ENCODE measurements around the gene SLC22A16. TPM values are rescaled to one million over a fixed set of nuclear protein-coding genes. Genes with fewer than 3 reads are reported as not detected.
"Not testable (repeated sequence)": the region's sequence is repeated elsewhere in the genome, so short reads cannot be mapped to it uniquely, and the experiment has no call there.

The SLC22A16 gene
- total RNA-seq, 1 donor from 2014 or later, result not detected

DNA sequence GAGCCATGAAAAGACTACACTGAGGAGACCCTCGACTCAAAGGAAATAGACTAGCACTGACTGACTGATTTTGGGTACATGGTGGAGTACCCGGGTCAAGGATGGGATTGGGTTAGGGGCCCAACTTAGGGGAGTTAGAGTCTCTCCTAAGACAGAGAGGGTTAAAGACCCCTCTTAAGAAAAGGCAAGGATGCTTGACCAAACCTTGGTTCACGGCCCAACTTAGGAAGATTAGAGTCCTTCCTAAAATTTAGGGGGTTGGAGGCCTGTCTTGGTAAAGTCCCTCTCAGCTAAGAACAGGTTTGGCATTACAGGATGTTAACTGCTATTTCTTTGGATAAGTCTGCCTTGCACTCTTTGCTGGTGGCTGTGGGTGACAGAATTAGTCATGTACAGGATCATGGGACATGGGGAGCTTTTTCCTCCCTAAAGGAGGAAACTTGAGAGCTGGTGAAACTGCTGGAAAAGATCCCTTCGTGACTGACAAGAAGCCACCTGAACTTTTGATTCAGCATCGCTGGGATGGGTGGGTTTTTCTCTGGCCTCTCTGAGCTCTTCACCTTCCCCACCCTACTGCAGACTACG lies 12.3 kb upstream of the SLC22A16 start:
- TF ChIP-seq EZH2 (IDR thresholded peaks at IDR 0.05; ENCODE audit: insufficient read depth, low read length), result no peak
- TF ChIP-seq, protein P1, sequence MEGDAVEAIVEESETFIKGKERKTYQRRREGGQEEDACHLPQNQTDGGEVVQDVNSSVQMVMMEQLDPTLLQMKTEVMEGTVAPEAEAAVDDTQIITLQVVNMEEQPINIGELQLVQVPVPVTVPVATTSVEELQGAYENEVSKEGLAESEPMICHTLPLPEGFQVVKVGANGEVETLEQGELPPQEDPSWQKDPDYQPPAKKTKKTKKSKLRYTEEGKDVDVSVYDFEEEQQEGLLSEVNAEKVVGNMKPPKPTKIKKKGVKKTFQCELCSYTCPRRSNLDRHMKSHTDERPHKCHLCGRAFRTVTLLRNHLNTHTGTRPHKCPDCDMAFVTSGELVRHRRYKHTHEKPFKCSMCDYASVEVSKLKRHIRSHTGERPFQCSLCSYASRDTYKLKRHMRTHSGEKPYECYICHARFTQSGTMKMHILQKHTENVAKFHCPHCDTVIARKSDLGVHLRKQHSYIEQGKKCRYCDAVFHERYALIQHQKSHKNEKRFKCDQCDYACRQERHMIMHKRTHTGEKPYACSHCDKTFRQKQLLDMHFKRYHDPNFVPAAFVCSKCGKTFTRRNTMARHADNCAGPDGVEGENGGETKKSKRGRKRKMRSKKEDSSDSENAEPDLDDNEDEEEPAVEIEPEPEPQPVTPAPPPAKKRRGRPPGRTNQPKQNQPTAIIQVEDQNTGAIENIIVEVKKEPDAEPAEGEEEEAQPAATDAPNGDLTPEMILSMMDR (IDR thresholded peaks at IDR 0.05; ENCODE audit: insufficient read depth, low read depth, low read length), result no peak
- Histone ChIP-seq H3K27ac (ENCODE audit: low read depth, low read length) (no peak overlapping the region), H3K4me3 (ENCODE audit: insufficient read depth, low read depth, low read length) (no peak overlapping the region), H3K27me3 (ENCODE audit: insufficient read depth, low read length) (peaks cover 11% of the 10 kb centered on the region), H3K4me2 (ENCODE audit: low read length) (no peak overlapping the region), H2AFZ (ENCODE audit: low read depth, low read length) (no peak overlapping the region), H3K79me2 (ENCODE audit: insufficient read depth, low read length) (no peaks in the 10 kb centered on the region), H4K20me1 (ENCODE audit: insufficient read depth, low read length) (no peaks in the 10 kb centered on the region), H3K4me1 (ENCODE audit: insufficient read depth, low read length) (peaks cover 5% of the 10 kb centered on the region), H3K9ac (ENCODE audit: low read length) (no peak overlapping the region), H3K36me3 (ENCODE audit: insufficient read depth, low read length) (no peaks in the 10 kb centered on the region), H3K9me3 (ENCODE audit: insufficient read depth, low read depth, low read length) (no peaks in the 10 kb centered on the region)
- H3K27me3 Mint-ChIP-seq (ENCODE audit: low read depth, unreplicated experiment), result peaks cover 4% of the 10 kb centered on the region
- H3K36me3 Mint-ChIP-seq (ENCODE audit: low read depth, unreplicated experiment), result no peaks in the 10 kb centered on the region
- peaks cover 12% of the 10 kb centered on the region for H3K4me1 Mint-ChIP-seq (ENCODE audit: low read depth, unreplicated experiment)
- no peak overlapping the region for H3K4me3 Mint-ChIP-seq (ENCODE audit: unreplicated experiment)
- H3K27ac Mint-ChIP-seq (ENCODE audit: unreplicated experiment), result no peak overlapping the region
- H3K9me3 Mint-ChIP-seq (ENCODE audit: unreplicated experiment), result peaks cover 5% of the 10 kb centered on the region
- no peak for FAIRE-seq
- DNase-seq (ENCODE audit: low read depth), result no peak

DNA sequence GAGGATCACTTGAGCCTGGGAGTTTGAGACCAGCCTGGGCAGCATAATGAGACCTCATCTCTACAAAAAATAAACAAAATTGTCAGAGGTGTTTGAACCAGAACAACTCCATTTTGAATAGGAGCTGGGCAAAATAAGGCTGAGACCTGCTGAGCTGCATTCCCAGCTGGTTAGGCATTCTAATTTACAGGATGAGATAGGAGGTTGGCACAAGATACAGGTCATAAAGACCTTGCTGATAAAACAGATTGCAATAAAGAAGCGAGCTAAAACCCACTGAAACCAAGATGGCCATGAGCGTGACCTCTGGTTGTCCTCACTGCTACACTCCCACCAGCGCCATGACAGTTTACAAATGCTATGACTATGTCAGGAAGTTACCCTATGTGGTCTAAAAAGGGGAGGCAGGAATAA lies 11.6 kb upstream of the SLC22A16 start:
- not testable (repeated sequence) for H3K4me1 ChIP-seq (ENCODE audit: insufficient read depth, low read length); H3K9me3 Mint-ChIP-seq (ENCODE audit: unreplicated experiment); H3K27me3 Mint-ChIP-seq (ENCODE audit: low read depth, unreplicated experiment); H3K4me2 ChIP-seq (ENCODE audit: low read length); H3K36me3 ChIP-seq (ENCODE audit: insufficient read depth, low read length); H3K4me3 Mint-ChIP-seq (ENCODE audit: unreplicated experiment); DNase-seq (ENCODE audit: low read depth); H4K20me1 ChIP-seq (ENCODE audit: insufficient read depth, low read length); H3K9me3 ChIP-seq (ENCODE audit: insufficient read depth, low read depth, low read length); H3K27ac Mint-ChIP-seq (ENCODE audit: unreplicated experiment); H3K36me3 Mint-ChIP-seq (ENCODE audit: low read depth, unreplicated experiment); H3K9ac ChIP-seq (ENCODE audit: low read length); H2AFZ ChIP-seq (ENCODE audit: low read depth, low read length); H3K4me3 ChIP-seq (ENCODE audit: insufficient read depth, low read depth, low read length); H3K79me2 ChIP-seq (ENCODE audit: insufficient read depth, low read length); FAIRE-seq; H3K27ac ChIP-seq (ENCODE audit: low read depth, low read length)
- H3K27me3 ChIP-seq (ENCODE audit: insufficient read depth, low read length), result peaks cover 11% of the 10 kb centered on the region
- H3K4me1 Mint-ChIP-seq (ENCODE audit: low read depth, unreplicated experiment), result peaks cover 12% of the 10 kb centered on the region

- Histone ChIP-seq H4K20me1 (ENCODE audit: insufficient read depth, low read length) (no peaks in the 10 kb centered on the region), H3K4me1 (ENCODE audit: insufficient read depth, low read length) (peaks cover 5% of the 10 kb centered on the region), H3K27me3 (ENCODE audit: insufficient read depth, low read length) (peaks cover 9% of the 10 kb centered on the region), H3K27ac (ENCODE audit: low read depth, low read length) (no peak overlapping the region), H3K9ac (ENCODE audit: low read length) (no peak overlapping the region), H3K79me2 (ENCODE audit: insufficient read depth, low read length) (no peaks in the 10 kb centered on the region), H3K36me3 (ENCODE audit: insufficient read depth, low read length) (no peaks in the 10 kb centered on the region), H2AFZ (ENCODE audit: low read depth, low read length) (no peak overlapping the region), H3K4me3 (ENCODE audit: insufficient read depth, low read depth, low read length) (no peak overlapping the region), H3K4me2 (ENCODE audit: low read length) (no peak overlapping the region), H3K9me3 (ENCODE audit: insufficient read depth, low read depth, low read length) (no peaks in the 10 kb centered on the region)
- FAIRE-seq (no peak), DNase-seq (ENCODE audit: low read depth) (no peak)
- Mint-ChIP-seq H3K27me3 (ENCODE audit: low read depth, unreplicated experiment) (peaks cover 2% of the 10 kb centered on the region), H3K27ac (ENCODE audit: unreplicated experiment) (no peak overlapping the region), H3K4me3 (ENCODE audit: unreplicated experiment) (no peak overlapping the region), H3K9me3 (ENCODE audit: unreplicated experiment) (peaks cover 2% of the 10 kb centered on the region), H3K36me3 (ENCODE audit: low read depth, unreplicated experiment) (no peaks in the 10 kb centered on the region), H3K4me1 (ENCODE audit: low read depth, unreplicated experiment) (peaks cover 4% of the 10 kb centered on the region)
- TF ChIP-seq, protein P1 (IDR thresholded peaks at IDR 0.05; ENCODE audit: insufficient read depth, low read depth, low read length), result no peak
- no peak for TF ChIP-seq EZH2 (IDR thresholded peaks at IDR 0.05; ENCODE audit: insufficient read depth, low read length)
These were observed 10.3 kb upstream of the SLC22A16 start for GRCh38 chr6:110486756-110487155.
